ENCODE data around the gene SLC27A4.

SLC27A4 gene

DNA sequence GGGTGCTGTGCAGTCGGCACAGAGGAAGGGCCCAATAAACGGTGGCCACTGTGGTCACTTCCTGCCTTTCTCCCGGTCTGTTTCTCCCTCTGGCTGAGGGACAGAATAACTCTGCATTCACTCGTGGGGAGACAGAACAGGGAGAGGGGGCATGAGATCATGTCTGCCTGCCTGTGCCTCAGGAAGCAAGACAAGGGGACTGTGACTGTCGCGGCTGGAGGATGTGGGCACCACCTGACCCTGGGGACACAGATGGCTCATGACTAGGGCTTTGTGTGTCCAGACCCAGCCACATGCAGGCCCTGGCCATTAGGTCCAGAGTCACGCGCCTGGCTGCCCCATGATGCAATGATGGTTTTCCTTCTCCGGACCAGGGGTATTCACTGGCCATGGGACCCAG, 23.9 kb upstream of the SLC27A4 start:
- H3K4me1 Mint-ChIP-seq (ENCODE audit: low read depth): no peaks in the 10 kb centered on the region
- intact Hi-C loops (cut with micrococcal nuclease): no loop called here
- H3K9me3 Mint-ChIP-seq: no peaks in the 10 kb centered on the region
- no peak overlapping the region for H3K4me3 Mint-ChIP-seq
- no peak overlapping the region for H3K27ac Mint-ChIP-seq
- H3K27me3 Mint-ChIP-seq: no peaks in the 10 kb centered on the region
- H3K36me3 Mint-ChIP-seq (ENCODE audit: low read depth): peaks cover 77% of the 10 kb centered on the region

DNA sequence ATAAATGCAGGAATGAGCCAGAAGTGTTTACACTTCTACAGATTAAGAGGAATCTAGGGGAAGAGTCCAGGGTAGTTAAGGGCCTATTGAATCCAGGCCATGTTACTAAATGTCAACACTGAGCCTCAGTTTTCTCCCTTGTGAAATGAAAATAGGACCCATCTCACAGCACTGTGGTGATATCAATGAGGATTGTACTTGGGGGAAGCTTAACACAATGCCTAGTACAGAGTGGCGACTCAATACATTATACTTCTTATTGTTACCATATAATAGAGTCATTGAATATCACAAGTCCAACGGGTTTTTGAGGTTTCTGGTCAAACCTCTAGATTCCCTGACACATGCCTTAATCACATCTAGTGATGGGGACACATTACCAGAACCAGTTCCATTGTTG, 22.7 kb upstream of the SLC27A4 start:
- Mint-ChIP-seq H3K9me3 (no peaks in the 10 kb centered on the region), H3K4me1 (ENCODE audit: low read depth) (no peaks in the 10 kb centered on the region), H3K36me3 (ENCODE audit: low read depth) (peaks cover 71% of the 10 kb centered on the region), H3K27ac (no peak overlapping the region), H3K27me3 (no peaks in the 10 kb centered on the region), H3K4me3 (no peak overlapping the region)
- intact Hi-C loops (cut with micrococcal nuclease): no loop called here

- Mint-ChIP-seq H3K9me3 (no peaks in the 10 kb centered on the region), H3K36me3 (ENCODE audit: low read depth) (peaks cover 53% of the 10 kb centered on the region), H3K4me1 (ENCODE audit: low read depth) (peaks cover 7% of the 10 kb centered on the region), H3K4me3 (no peak overlapping the region), H3K27ac (peak overlapping the region; percentile 90), H3K27me3 (no peaks in the 10 kb centered on the region)
- intact Hi-C loops (cut with micrococcal nuclease): no loop called here
Observed at GRCh38 chr9:128321343-128321742, 19.0 kb upstream of the SLC27A4 start.

- Mint-ChIP-seq H3K36me3 (ENCODE audit: low read depth) (peaks cover 53% of the 10 kb centered on the region), H3K4me1 (ENCODE audit: low read depth) (peaks cover 7% of the 10 kb centered on the region), H3K9me3 (no peaks in the 10 kb centered on the region)
Observed at GRCh38 chr9:128321879-128322403, 18.4 kb upstream of the SLC27A4 start.

DNA sequence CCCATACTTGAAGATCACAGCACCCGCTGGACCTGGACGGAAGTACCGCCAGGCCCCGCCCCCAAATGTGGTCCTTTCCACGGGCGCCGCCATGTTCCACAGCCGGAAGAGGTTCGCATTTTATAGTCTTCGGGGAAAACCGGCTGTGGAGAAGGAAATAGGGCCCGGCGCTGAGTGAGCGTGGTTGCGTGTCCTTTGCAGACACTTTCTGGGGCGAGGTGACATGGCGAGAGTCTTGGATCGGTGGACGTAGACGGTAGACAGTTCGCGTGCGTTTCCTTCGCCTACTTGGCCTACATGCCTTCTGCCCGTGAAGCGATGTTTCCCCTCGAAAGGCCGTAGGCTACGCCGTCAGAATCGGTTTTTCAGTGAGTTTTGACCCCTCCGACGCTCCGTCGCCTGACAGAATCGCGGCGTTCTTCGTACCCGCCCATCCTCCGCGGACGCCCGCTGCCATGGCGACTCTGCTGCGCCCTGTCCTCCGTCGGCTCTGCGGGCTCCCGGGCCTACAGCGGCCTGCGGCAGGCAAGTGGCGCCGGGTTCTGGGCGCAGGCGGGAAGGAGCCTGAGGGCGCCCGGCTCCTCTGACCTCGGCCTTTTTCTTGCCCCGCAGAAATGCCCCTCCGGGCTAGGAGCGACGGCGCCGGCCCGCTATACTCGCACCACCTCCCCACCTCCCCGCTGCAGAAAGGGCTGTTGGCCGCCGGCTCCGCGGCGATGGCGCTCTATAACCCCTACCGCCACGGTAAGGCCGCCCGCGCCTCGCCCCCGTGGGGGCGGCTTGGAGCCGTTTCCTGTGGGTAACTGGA, 17.7 kb upstream of the SLC27A4 start, which contains the start of the genes COQ4 and TRUB2:
TSS of gene COQ4 (plus strand) at position 436 of the 808 bp plus-strand sequence. CDS start at position 456, 20 bp downstream.
TSS of gene TRUB2 (minus strand) at position 44 of the 808 bp plus-strand sequence. CDS start at position 5, 39 bp downstream.
- intact Hi-C loops (cut with micrococcal nuclease): loop anchor here (1.0 kb wide), 3 partner anchors 18 to 49 kb away; partner anchors contain the start of genes GOLGA2, SLC27A4, SWI5 and URM1
- peak within 1 kb of the TSS; percentile 86 for H3K4me3 Mint-ChIP-seq
- no peaks in the 10 kb centered on the region for H3K27me3 Mint-ChIP-seq
- H3K36me3 Mint-ChIP-seq (ENCODE audit: low read depth): peaks cover 53% of the 10 kb centered on the region
- no peaks in the 10 kb centered on the region for H3K9me3 Mint-ChIP-seq
- H3K27ac Mint-ChIP-seq: peak within 1 kb of the TSS; percentile 90
- H3K4me1 Mint-ChIP-seq (ENCODE audit: low read depth): peaks cover 7% of the 10 kb centered on the region

More at GRCh38 chr9:128321879-128322403, 18.4 kb upstream of the SLC27A4 start:
- H3K27me3 Mint-ChIP-seq: no peaks in the 10 kb centered on the region
- peak overlapping the region; percentile 86 for H3K4me3 Mint-ChIP-seq
- peak overlapping the region; percentile 90 for H3K27ac Mint-ChIP-seq
- intact Hi-C loops (cut with micrococcal nuclease): loop anchor here (1.0 kb wide), 3 partner anchors 18 to 49 kb away; partner anchors contain the start of genes GOLGA2, SLC27A4, SWI5 and URM1

- Mint-ChIP-seq H3K4me1 (ENCODE audit: low read depth) (peaks cover 7% of the 10 kb centered on the region), H3K9me3 (no peaks in the 10 kb centered on the region), H3K36me3 (ENCODE audit: low read depth) (peaks cover 56% of the 10 kb centered on the region), H3K27ac (peak overlapping the region; percentile 90), H3K4me3 (peak overlapping the region; percentile 86), H3K27me3 (no peaks in the 10 kb centered on the region)
- intact Hi-C loops (cut with micrococcal nuclease): no loop called here
Observed at GRCh38 chr9:128323212-128323730, 17.1 kb upstream of the SLC27A4 start.

- H3K4me3 Mint-ChIP-seq: peak overlapping the region; percentile 86
- H3K9me3 Mint-ChIP-seq: no peaks in the 10 kb centered on the region
- H3K27ac Mint-ChIP-seq: peak overlapping the region; percentile 90
- H3K4me1 Mint-ChIP-seq (ENCODE audit: low read depth): peaks cover 7% of the 10 kb centered on the region
- peaks cover 56% of the 10 kb centered on the region for H3K36me3 Mint-ChIP-seq (ENCODE audit: low read depth)
- no peaks in the 10 kb centered on the region for H3K27me3 Mint-ChIP-seq
- intact Hi-C loops (cut with micrococcal nuclease): no loop called here
Observed at GRCh38 chr9:128323791-128324190, 16.5 kb upstream of the SLC27A4 start.

DNA sequence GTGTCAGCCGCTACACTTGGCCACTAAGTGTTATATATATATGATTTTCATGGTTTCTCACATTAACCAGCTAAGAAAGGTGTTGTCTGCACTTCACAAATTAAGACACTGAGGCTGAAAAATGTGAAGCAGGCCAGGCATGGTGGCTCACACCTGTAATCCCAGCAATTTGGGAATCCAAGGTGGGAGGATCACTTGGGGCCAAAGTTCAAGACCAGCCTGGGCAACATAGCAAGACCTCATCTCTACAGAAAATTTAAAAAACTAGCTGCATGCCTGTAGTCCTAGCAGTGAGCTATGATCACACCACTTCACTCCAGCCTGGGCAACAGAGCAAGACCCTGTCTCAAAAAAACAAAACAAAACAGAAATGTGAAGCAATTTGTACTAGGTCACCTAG, 15.9 kb upstream of the SLC27A4 start:
- Mint-ChIP-seq H3K9me3 (no peaks in the 10 kb centered on the region), H3K27ac (no peak overlapping the region), H3K4me3 (no peak overlapping the region), H3K27me3 (no peaks in the 10 kb centered on the region), H3K36me3 (ENCODE audit: low read depth) (peaks cover 56% of the 10 kb centered on the region), H3K4me1 (ENCODE audit: low read depth) (peaks cover 7% of the 10 kb centered on the region)
- intact Hi-C loops (cut with micrococcal nuclease): no loop called here

DNA sequence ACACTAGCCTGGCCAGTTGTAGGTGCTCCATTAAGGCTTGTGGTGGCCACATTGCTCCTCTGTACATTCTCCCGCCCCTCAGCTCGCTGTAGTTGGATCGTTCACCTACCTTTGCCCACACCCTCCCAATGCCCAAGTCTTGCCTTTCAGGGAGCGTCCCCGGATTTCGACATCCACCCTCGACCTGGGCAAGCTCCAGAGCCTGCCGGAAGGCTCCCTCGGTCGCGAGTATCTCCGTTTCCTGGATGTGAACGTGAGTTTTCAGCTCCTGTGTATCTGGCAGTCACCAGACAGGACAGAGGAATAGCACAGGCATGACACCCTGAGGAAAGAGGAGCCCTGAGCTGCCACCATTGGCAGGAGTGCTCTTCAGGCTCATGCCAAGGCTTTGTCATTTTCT, 14.7 kb upstream of the SLC27A4 start:
- no peak overlapping the region for H3K4me3 Mint-ChIP-seq
- H3K36me3 Mint-ChIP-seq (ENCODE audit: low read depth): peaks cover 52% of the 10 kb centered on the region
- H3K27ac Mint-ChIP-seq: no peak overlapping the region
- intact Hi-C loops (cut with micrococcal nuclease): no loop called here
- no peaks in the 10 kb centered on the region for H3K9me3 Mint-ChIP-seq
- peaks cover 7% of the 10 kb centered on the region for H3K4me1 Mint-ChIP-seq (ENCODE audit: low read depth)
- H3K27me3 Mint-ChIP-seq: no peaks in the 10 kb centered on the region

- intact Hi-C loops (cut with micrococcal nuclease): no loop called here
- H3K27ac Mint-ChIP-seq: no peak overlapping the region
Observed at GRCh38 chr9:128333451-128333869, 6.9 kb upstream of the SLC27A4 start.

DNA sequence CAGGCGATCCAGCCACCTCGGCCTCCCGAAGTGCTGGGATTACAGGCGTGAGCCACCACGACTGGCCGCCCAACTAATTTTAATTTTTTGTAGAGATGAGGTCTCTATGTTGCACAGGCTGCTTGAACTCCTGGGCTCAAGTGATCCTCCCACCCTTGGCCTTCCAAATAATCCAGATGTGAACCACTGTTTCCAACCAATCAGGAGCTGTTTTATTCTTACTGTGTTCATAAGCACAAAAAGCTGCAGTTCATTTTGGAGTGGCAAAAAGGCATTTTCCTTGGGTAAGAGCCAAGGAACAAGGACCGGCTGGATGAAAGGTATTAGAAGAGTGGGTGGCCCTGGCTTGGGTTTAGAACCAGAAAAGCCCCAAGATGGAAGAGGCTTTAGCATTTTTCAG, 5.2 kb upstream of the SLC27A4 start:
- H3K36me3 Mint-ChIP-seq (ENCODE audit: low read depth): peaks cover 49% of the 10 kb centered on the region
- no peaks in the 10 kb centered on the region for H3K9me3 Mint-ChIP-seq
- H3K4me3 Mint-ChIP-seq: no peak overlapping the region
- intact Hi-C loops (cut with micrococcal nuclease): no loop called here
- no peaks in the 10 kb centered on the region for H3K4me1 Mint-ChIP-seq (ENCODE audit: low read depth)
- H3K27ac Mint-ChIP-seq: no peak overlapping the region
- no peaks in the 10 kb centered on the region for H3K27me3 Mint-ChIP-seq

More at GRCh38 chr9:128333451-128333869, 6.9 kb upstream of the SLC27A4 start:
- Mint-ChIP-seq H3K4me1 (ENCODE audit: low read depth) (no peaks in the 10 kb centered on the region), H3K36me3 (ENCODE audit: low read depth) (peaks cover 61% of the 10 kb centered on the region), H3K4me3 (no peak overlapping the region), H3K27me3 (no peaks in the 10 kb centered on the region), H3K9me3 (no peaks in the 10 kb centered on the region)

- Mint-ChIP-seq H3K4me3 (no peak overlapping the region), H3K4me1 (ENCODE audit: low read depth) (no peaks in the 10 kb centered on the region), H3K27ac (no peak overlapping the region), H3K36me3 (ENCODE audit: low read depth) (peaks cover 46% of the 10 kb centered on the region), H3K27me3 (no peaks in the 10 kb centered on the region), H3K9me3 (no peaks in the 10 kb centered on the region)
- intact Hi-C loops (cut with micrococcal nuclease): no loop called here
Observed at GRCh38 chr9:128335914-128336313, 4.4 kb upstream of the SLC27A4 start.

DNA sequence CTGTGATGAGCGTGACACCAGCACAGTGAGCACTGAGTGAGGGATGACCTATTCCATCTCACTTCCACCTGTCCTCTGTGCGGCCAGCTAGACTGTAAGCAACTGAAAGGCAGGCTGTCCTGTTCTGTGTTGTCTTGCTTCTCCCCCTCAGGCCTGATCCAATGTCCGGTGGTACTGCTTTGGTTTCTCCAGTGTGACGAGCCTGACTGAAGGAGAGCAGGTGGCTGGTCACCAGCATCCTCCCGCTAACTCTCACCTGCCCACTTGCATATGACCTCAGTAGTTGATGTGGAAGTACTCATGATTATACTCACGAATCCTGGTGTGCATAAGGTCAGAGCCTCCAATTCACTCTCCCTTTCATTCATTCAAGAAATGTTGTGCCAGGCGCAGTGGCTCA, 2.4 kb upstream of the SLC27A4 start:
- peaks cover 30% of the 10 kb centered on the region for H3K36me3 Mint-ChIP-seq (ENCODE audit: low read depth)
- intact Hi-C loops (cut with micrococcal nuclease): no loop called here
- no peak overlapping the region for H3K4me3 Mint-ChIP-seq
- H3K4me1 Mint-ChIP-seq (ENCODE audit: low read depth): peaks cover 7% of the 10 kb centered on the region
- H3K27me3 Mint-ChIP-seq: no peaks in the 10 kb centered on the region
- H3K27ac Mint-ChIP-seq: no peak overlapping the region
- no peaks in the 10 kb centered on the region for H3K9me3 Mint-ChIP-seq

Data from dendritic cell treated with granulocyte-macrophage colony-stimulating factor and Interleukin-4, amounts not matched to agents 40 ng/mL and 50 ng/mL, for 4 days (primary cell).